GM12891 (cell line): Measurements from ENCODE around the gene AAK1.

Experiments used
- DNase-seq: peaks from one replicate; pipeline ENCODE4 v3.0.0; 2011; ENCODE audit warnings: low spot score; ENCODE audit not compliant: insufficient read length
- FAIRE-seq: peaks from 2 replicates; lab custom pipeline; 2011; peaks lifted over from hg19 to GRCh38; lab: Jason Lieb, UNC
- PAX5 ChIP-seq: IDR thresholded peaks from 2 replicates; pipeline ENCODE4 v1.6.1; 2011; ENCODE audit warnings: low read length, moderate library complexity, mild to moderate bottlenecking; ENCODE audit not compliant: insufficient read depth, severe bottlenecking
- POLR2A ChIP-seq: IDR thresholded peaks from 2 replicates; pipeline ENCODE4 v1.6.1; 2011; ENCODE audit warnings: low read depth, low read length, control low read depth
- POLR2AphosphoS5 ChIP-seq: IDR thresholded peaks from 2 replicates; pipeline ENCODE4 v1.6.1; 2011; ENCODE audit warnings: low read depth, low read length, control low read depth
- POU2F2 ChIP-seq: IDR thresholded peaks from 2 replicates; pipeline ENCODE4 v1.6.1; 2011; ENCODE audit warnings: low read depth, mild to moderate bottlenecking, control low read depth, low read length, moderate library complexity
- SPI1 ChIP-seq: IDR thresholded peaks from 2 replicates; pipeline ENCODE4 v1.6.1; 2011; ENCODE audit warnings: low read depth, low read length, control low read depth
- TAF1 ChIP-seq: IDR thresholded peaks from 2 replicates; pipeline ENCODE4 v1.6.1; 2011; ENCODE audit warnings: low read depth, low read length, control low read depth

The AAK1 gene

GRCh38 chr2:69469375-69469774, 174.2 kb downstream of the AAK1 start:
- DNase-seq (no peak), FAIRE-seq (no peak)
- TF ChIP-seq PAX5 (no peak), TAF1 (no peak), POU2F2 (no peak), POLR2A (no peak)

GRCh38 chr2:69466728-69467127, 176.8 kb downstream of the AAK1 start:
- no peak for TF ChIP-seq POU2F2
- no peak for DNase-seq

GRCh38 chr2:69465513-69466456, 177.8 kb downstream of the AAK1 start:
- DNase-seq (no peak), FAIRE-seq (no peak)
- TF ChIP-seq POU2F2 (no peak), SPI1 (no peak), PAX5 (no peak), TAF1 (no peak), POLR2AphosphoS5 (no peak), POLR2A (no peak)

More at GRCh38 chr2:69466728-69467127, 176.8 kb downstream of the AAK1 start:
- FAIRE-seq: no peak

- FAIRE-seq (no peak), DNase-seq (no peak)
- TF ChIP-seq POU2F2 (no peak), SPI1 (no peak), POLR2A (no peak), TAF1 (no peak), POLR2AphosphoS5 (no peak), PAX5 (no peak)
Observed at GRCh38 chr2:69464575-69464974, 179.0 kb downstream of the AAK1 start.

- TF ChIP-seq POLR2AphosphoS5: no peak
- TF ChIP-seq TAF1: no peak
- no peak for TF ChIP-seq PAX5
- no peak for TF ChIP-seq POLR2A
- no peak for TF ChIP-seq POU2F2
- TF ChIP-seq SPI1: no peak
- DNase-seq: no peak
- FAIRE-seq: no peak
Observed at GRCh38 chr2:69462780-69463179, 180.8 kb downstream of the AAK1 start.

GRCh38 chr2:69461404-69461803, 182.1 kb downstream of the AAK1 start:
- DNase-seq: no peak
- TF ChIP-seq PAX5 (no peak), POLR2A (no peak), POLR2AphosphoS5 (no peak), POU2F2 (no peak), TAF1 (no peak), SPI1 (no peak)
- no peak for FAIRE-seq

- TF ChIP-seq TAF1 (no peak), POLR2AphosphoS5 (no peak), SPI1 (no peak), POU2F2 (no peak), POLR2A (no peak), PAX5 (no peak)
- DNase-seq: no peak
- no peak for FAIRE-seq
Observed at GRCh38 chr2:69459936-69460335, 183.6 kb downstream of the AAK1 start.

- TF ChIP-seq SPI1: peak; percentile 60; the same call in 1 of the 2 replicates
- TF ChIP-seq PAX5: no peak
- DNase-seq (no peak), FAIRE-seq (no peak)
Observed at GRCh38 chr2:69456950-69457445, 186.5 kb downstream of the AAK1 start.

GRCh38 chr2:69456154-69456553, 187.4 kb downstream of the AAK1 start:
- FAIRE-seq (no peak), DNase-seq (no peak)
- TF ChIP-seq SPI1 (no peak), POLR2AphosphoS5 (no peak), TAF1 (no peak), POLR2A (no peak), POU2F2 (no peak), PAX5 (no peak)

- DNase-seq: no peak
- no peak for FAIRE-seq
- TF ChIP-seq POLR2AphosphoS5 (no peak), POLR2A (no peak), SPI1 (no peak), POU2F2 (no peak), TAF1 (no peak), PAX5 (no peak)
Observed at GRCh38 chr2:69454976-69455375, 188.6 kb downstream of the AAK1 start.
